H1 (cell line): ENCODE measurements around the gene MYBPC1. TPM values are rescaled to one million over a fixed set of nuclear protein-coding genes. Genes with fewer than 3 reads are reported as not detected.

ENCODE experiments used
- CTCF ChIA-PET: fragments of 300-600 bp; sonication (Branson Sonifier 250); formaldehyde crosslinking; loops from one replicate; lab custom pipeline; 2021; ENCODE audit not compliant: partially characterized antibody; lab: Charles Lee
- POLR2A ChIA-PET: fragments of 300-600 bp; sonication (Branson Sonifier 250); formaldehyde crosslinking; loops from one replicate; lab custom pipeline; 2021; ENCODE audit warnings: inconsistent platforms; ENCODE audit not compliant: partially characterized antibody; lab: Charles Lee
- DNase-seq, 2 experiments: peaks; one replicate each; pipeline versions ENCODE4 v3.0.0 to v3.0.0-alpha.2; 2010 to 2022; ENCODE audit warnings: low spot score in 2 of 2, low read depth in 1 of 2, mixed read lengths in 1 of 2
- FAIRE-seq: peaks from 2 replicates; lab custom pipeline; 2011; peaks lifted over from hg19 to GRCh38; lab: Jason Lieb, UNC
- H2AFZ ChIP-seq: 2 replicates; pipeline ENCODE4 v1.8.1; 2012; ENCODE audit warnings: low read length, inconsistent platforms
- H2AK5ac ChIP-seq: 2 replicates; pipeline ENCODE4 v1.6.1; 2013; ENCODE audit warnings: low read depth, low read length
- H2BK120ac ChIP-seq: replicated peaks from 2 replicates; pipeline ENCODE3; 2013; ENCODE audit warnings: low read depth, low read length, inconsistent platforms
- H2BK12ac ChIP-seq: 2 replicates; pipeline ENCODE4 v1.6.1; 2013; ENCODE audit warnings: low read depth, low read length
- H2BK15ac ChIP-seq: 2 replicates; pipeline ENCODE4 v1.6.1; 2013; ENCODE audit warnings: low read length
- H2BK20ac ChIP-seq: 2 replicates; pipeline ENCODE4 v1.6.1; 2013; ENCODE audit warnings: low read length
- H2BK5ac ChIP-seq: 2 replicates; pipeline ENCODE4 v1.6.1; 2013; ENCODE audit warnings: low read depth, low read length
- H3K14ac ChIP-seq: 2 replicates; pipeline ENCODE4 v1.6.1; 2013; ENCODE audit warnings: inconsistent platforms; ENCODE audit not compliant: insufficient read length
- H3K18ac ChIP-seq: 2 replicates; pipeline ENCODE4 v1.6.1; 2013; ENCODE audit warnings: low read length; ENCODE audit errors: extremely low read depth
- H3K23ac ChIP-seq: 2 replicates; pipeline ENCODE4 v1.6.1; 2013; ENCODE audit warnings: inconsistent platforms; ENCODE audit not compliant: insufficient read length
- H3K23me2 ChIP-seq: 2 replicates; pipeline ENCODE4 v1.6.1; 2013; ENCODE audit warnings: low read depth, low read length
- H3K27ac ChIP-seq: 2 replicates; pipeline ENCODE4 v1.6.1; 2011; ENCODE audit warnings: low read depth, low read length, inconsistent platforms
- H3K27me3 ChIP-seq, 4 experiments: replicated peaks in 1 of 4; 1 replicate in 1 of 4; 2 replicates in 3 of 4; pipeline versions ENCODE4 v1.6.1 to v1.8.1; 2011 to 2013; ENCODE audit warnings: low read length in 3 of 4, mild to moderate bottlenecking in 3 of 4, inconsistent platforms in 2 of 4, mixed read lengths in 2 of 4, moderate library complexity in 1 of 4; ENCODE audit not compliant: control insufficient read depth in 3 of 4, insufficient read depth in 3 of 4; ENCODE audit errors: extremely low read depth in 1 of 4
- H3K36me3 ChIP-seq, 4 experiments: 2 replicates each; pipeline versions ENCODE4 v1.6.1 to v1.8.1; 2011 to 2013; ENCODE audit warnings: mild to moderate bottlenecking in 4 of 4, low read length in 3 of 4, moderate library complexity in 2 of 4, control low read depth in 1 of 4, inconsistent platforms in 1 of 4; ENCODE audit not compliant: insufficient read depth in 4 of 4, control insufficient read depth in 2 of 4
- H3K4ac ChIP-seq: replicated peaks from 2 replicates; pipeline ENCODE3; 2013; ENCODE audit warnings: low read length, low read depth, mixed read lengths, inconsistent platforms; ENCODE audit not compliant: insufficient read length
- H3K4me1 ChIP-seq, 4 experiments: replicated peaks in 1 of 4; 1 replicate in 1 of 4; 2 replicates in 3 of 4; pipeline versions ENCODE4 v1.6.1 to v1.8.1; 2011 to 2013; ENCODE audit warnings: low read length in 3 of 4, inconsistent platforms in 2 of 4, mixed read lengths in 1 of 4; ENCODE audit not compliant: insufficient read depth in 4 of 4, control insufficient read depth in 3 of 4
- H3K4me2 ChIP-seq, 2 experiments: 2 replicates each; pipeline versions ENCODE4 v1.6.1 to v1.8.1; 2011 to 2013; ENCODE audit warnings: low read depth in 2 of 2, low read length in 2 of 2, control low read depth in 1 of 2, inconsistent platforms in 1 of 2, mild to moderate bottlenecking in 1 of 2; ENCODE audit not compliant: insufficient read depth in 1 of 2
- H3K4me3 ChIP-seq, 4 experiments: fragments of 200-600, 300-600 bp in 1 of 4; sonication (generic), shearing (Covaris generic), sonication (Bioruptor Twin) in 1 of 4; 2 replicates each; pipeline versions ENCODE4 v1.5.1 to v1.8.1; 2011 to 2016; ENCODE audit warnings: low read length in 4 of 4, low read depth in 3 of 4, control low read depth in 2 of 4, inconsistent platforms in 2 of 4, mild to moderate bottlenecking in 2 of 4, mixed read lengths in 1 of 4, moderate library complexity in 1 of 4; ENCODE audit not compliant: insufficient read depth in 2 of 4; ENCODE audit errors: extremely low read depth in 1 of 4
- H3K56ac ChIP-seq: replicated peaks from 2 replicates; pipeline ENCODE3; 2013; ENCODE audit warnings: low read depth, mild to moderate bottlenecking, mixed read lengths, low read length, inconsistent platforms; ENCODE audit not compliant: insufficient read length
- H3K79me1 ChIP-seq: 2 replicates; pipeline ENCODE4 v1.6.1; 2013; ENCODE audit warnings: low read depth, low read length, control low read depth
- H3K79me2 ChIP-seq, 2 experiments: 2 replicates each; pipeline versions ENCODE4 v1.6.1 to v1.8.1; 2012 to 2013; ENCODE audit warnings: low read length in 2 of 2, mild to moderate bottlenecking in 2 of 2, inconsistent platforms in 1 of 2; ENCODE audit not compliant: insufficient read depth in 2 of 2, control insufficient read depth in 1 of 2
- H3K9ac ChIP-seq, 4 experiments: replicated peaks in 1 of 4; 1 replicate in 1 of 4; 2 replicates in 3 of 4; pipeline versions ENCODE4 v1.6.1 to v1.8.1; 2011 to 2013; ENCODE audit warnings: low read depth in 3 of 4, low read length in 3 of 4, control low read depth in 2 of 4, mild to moderate bottlenecking in 2 of 4, moderate library complexity in 2 of 4, inconsistent platforms in 1 of 4; ENCODE audit errors: extremely low read depth in 1 of 4
- H3K9me3 ChIP-seq, 2 experiments: 2 replicates each; pipeline versions ENCODE4 v1.6.1 to v1.8.1; 2012 to 2013; ENCODE audit warnings: mild to moderate bottlenecking in 2 of 2, moderate library complexity in 2 of 2, control low read depth in 1 of 2, inconsistent platforms in 1 of 2, low read depth in 1 of 2, low read length in 1 of 2, mixed read lengths in 1 of 2; ENCODE audit not compliant: insufficient read depth in 2 of 2
- H4K20me1 ChIP-seq, 2 experiments: replicated peaks in 1 of 2; 2 replicates each; pipeline versions ENCODE3 to v1.8.1; 2011 to 2013; ENCODE audit warnings: inconsistent platforms in 2 of 2, low read length in 2 of 2, mild to moderate bottlenecking in 1 of 2; ENCODE audit not compliant: insufficient read depth in 2 of 2, control insufficient read depth in 1 of 2
- H4K5ac ChIP-seq: 2 replicates; pipeline ENCODE4 v1.6.1; 2013; ENCODE audit warnings: low read length, low read depth, mixed read lengths, inconsistent platforms; ENCODE audit not compliant: insufficient read length
- H4K8ac ChIP-seq: 2 replicates; pipeline ENCODE4 v1.8.0; 2013; ENCODE audit warnings: mild to moderate bottlenecking, moderate library complexity, low read length, inconsistent platforms; ENCODE audit not compliant: insufficient read depth; ENCODE audit errors: extremely low read depth
- H4K91ac ChIP-seq: replicated peaks from 2 replicates; pipeline ENCODE3; 2013; ENCODE audit warnings: low read length, mixed read lengths, inconsistent platforms; ENCODE audit not compliant: insufficient read length
- CEBPB ChIP-seq: IDR thresholded peaks from 2 replicates; pipeline ENCODE4 v1.6.1; 2012; ENCODE audit warnings: low read depth, low read length
- EP300 ChIP-seq, 2 experiments: IDR thresholded peaks; 1 replicate in 1 of 2; 2 replicates in 1 of 2; pipeline ENCODE4 v1.6.1; 2011 to 2012; ENCODE audit warnings: low read depth in 2 of 2, low read length in 2 of 2, mild to moderate bottlenecking in 2 of 2, borderline replicate concordance in 1 of 2, inconsistent platforms in 1 of 2, moderate library complexity in 1 of 2
- JUN ChIP-seq: IDR thresholded peaks from 2 replicates; pipeline ENCODE4 v1.6.1; 2011; ENCODE audit warnings: low read depth, mild to moderate bottlenecking, improper control_type of control experiment, low read length
- SAP30 ChIP-seq: fragments of 300-600 bp; sonication (generic); IDR thresholded peaks from 2 replicates; pipeline ENCODE4 v1.7.1; 2012; ENCODE audit warnings: low read length, moderate library complexity, mild to moderate bottlenecking, inconsistent platforms; ENCODE audit not compliant: insufficient read depth, insufficient replicate concordance
- WGBS, 2 experiments: shearing (Covaris generic) in 1 of 2; methylation state at CpG; one replicate each; pipeline versions ENCODE4 v1.1.6 to v1.1.7; 2013 to 2015; ENCODE audit warnings: low lambda C conversion rate in 2 of 2, mixed read lengths in 2 of 2, inconsistent platforms in 1 of 2, low coverage in 1 of 2, missing lambda C conversion rate in 1 of 2; ENCODE audit not compliant: insufficient replicate concordance in 2 of 2, insufficient coverage in 1 of 2, insufficient read length in 1 of 2; ENCODE audit errors: extremely low coverage in 1 of 2, missing lambda C conversion rate in 1 of 2; 5-methylcytosine and 5-hydroxymethylcytosine counted together
- polyA plus RNA-seq, 7 experiments: library from polyadenylated mRNA; depleted of rRNA in 3 of 7; stranded (reverse) in 5 of 7; unstranded in 2 of 7; fragments of >200 nt in 5 of 7; fragments of 200-250 nt in 2 of 7; gene quantifications; 1 replicate in 5 of 7; 2 replicates in 1 of 7; 4 replicates in 1 of 7; pipeline versions ENCODE4 v1.2.1 to v1.2.3, GENCODE V29; 2011 to 2013; ENCODE audit warnings: missing spikeins in 2 of 7, mixed read lengths in 2 of 7
- total RNA-seq: library from RNA; stranded (reverse); fragmentation: NEBNext Ultra II Directional; extraction: Animal tissue kit (Norgen Biotek cat#: 25700); gene quantifications from 2 replicates; pipeline ENCODE4 v1.2.1, GENCODE V29; 2021
- TF ChIP-seq, protein P1 (sequence below): IDR thresholded peaks from 2 replicates; pipeline ENCODE4 v1.6.1; 2012; ENCODE audit warnings: inconsistent platforms

Gene MYBPC1
- total and polyA plus RNA-seq, 2 of the 8 experiments (the other 6 are each of a cell fraction or from before 2014, with no cell fraction given): not detected

DNA sequence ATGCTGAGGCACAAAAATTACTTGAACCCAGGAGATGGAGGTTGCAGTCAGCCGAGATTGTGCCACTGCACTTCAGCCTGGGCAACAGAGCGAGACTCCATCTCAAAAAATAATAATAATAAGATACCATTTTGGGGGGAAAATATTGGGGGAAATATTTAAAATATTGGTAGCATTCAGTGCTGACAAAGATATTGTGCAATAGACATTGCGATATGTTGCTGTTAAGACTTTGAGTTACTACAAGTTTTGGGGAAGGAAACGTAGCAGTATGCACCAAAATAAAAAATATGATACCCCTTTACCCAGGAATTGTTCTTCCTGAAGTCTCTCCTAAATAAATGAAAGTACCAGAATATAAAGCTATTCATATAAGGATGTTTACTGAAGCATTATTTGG lies 37.7 kb upstream of the MYBPC1 start:
- POLR2A ChIA-PET: no interaction called here
- H4K20me1 ChIP-seq: no peaks in the 10 kb centered on the region
- H3K27ac ChIP-seq: no peak overlapping the region
- H3K23ac ChIP-seq: no peak overlapping the region
- H3K9me3 ChIP-seq: no peaks in the 10 kb centered on the region
- WGBS, 2 experiments: 93% methylated on average over 4 of the region's 4 CpGs; no CpG with 5 or more reads in 1 of the 2 experiments
- no peak overlapping the region for H4K91ac ChIP-seq
- no peak overlapping the region for H2AK5ac ChIP-seq
- FAIRE-seq (no peak), DNase-seq (no peak)
- no peak overlapping the region for H3K4ac ChIP-seq
- TF ChIP-seq, protein P1, sequence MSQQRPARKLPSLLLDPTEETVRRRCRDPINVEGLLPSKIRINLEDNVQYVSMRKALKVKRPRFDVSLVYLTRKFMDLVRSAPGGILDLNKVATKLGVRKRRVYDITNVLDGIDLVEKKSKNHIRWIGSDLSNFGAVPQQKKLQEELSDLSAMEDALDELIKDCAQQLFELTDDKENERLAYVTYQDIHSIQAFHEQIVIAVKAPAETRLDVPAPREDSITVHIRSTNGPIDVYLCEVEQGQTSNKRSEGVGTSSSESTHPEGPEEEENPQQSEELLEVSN: no peak
- TF ChIP-seq SAP30: no peak
- peak; percentile 20; the same call in 1 of the 2 replicates for TF ChIP-seq CEBPB
- TF ChIP-seq EP300 (IDR thresholded peaks at IDR 0.05; ENCODE audit: borderline replicate concordance in 1 of 2, low read depth in 2 of 2, low read length in 2 of 2): no peak
- TF ChIP-seq JUN: no peak
- TF ChIP-seq, all 59 proteins: peak for 1
- no peaks in the 10 kb centered on the region for H3K36me3 ChIP-seq
- no peak overlapping the region for H2BK120ac ChIP-seq
- no peak overlapping the region for H3K4me2 ChIP-seq
- H3K4me1 ChIP-seq: peaks cover 0 to 3% (median 1%) of the 10 kb centered on the region in 4 experiments; a peak in 1 of 7 replicates
- H3K18ac ChIP-seq: no peak overlapping the region
- H2BK12ac ChIP-seq: no peak overlapping the region
- no peak overlapping the region for H4K8ac ChIP-seq
- H3K9ac ChIP-seq: no peak overlapping the region
- H4K5ac ChIP-seq: no peak overlapping the region
- H3K14ac ChIP-seq: no peak overlapping the region
- no peaks in the 10 kb centered on the region for H3K79me1 ChIP-seq
- H2AFZ ChIP-seq: no peak overlapping the region
- H3K56ac ChIP-seq: no peak overlapping the region
- H3K23me2 ChIP-seq: peaks cover 2% of the 10 kb centered on the region; the same call in 1 of the 2 replicates
- no peak overlapping the region for H3K4me3 ChIP-seq
- H2BK20ac ChIP-seq: no peak overlapping the region
- H3K79me2 ChIP-seq: no peaks in the 10 kb centered on the region
- no peak overlapping the region for H2BK15ac ChIP-seq
- no peaks in the 10 kb centered on the region for H3K27me3 ChIP-seq
- no peak overlapping the region for H2BK5ac ChIP-seq
- CTCF ChIA-PET: interaction anchor here (0.6 to 1.0 kb wide), 2 partner anchors 18 to 927 kb away, joined by 3 read pairs; no protein-coding TSS in a partner anchor
